GM12873 (cell line): ENCODE results near the gene PACC1.

Experiments
- TF ChIP-seq, protein P1 (sequence below): IDR thresholded peaks from 2 replicates; pipeline ENCODE4 v1.5.1; 2012; ENCODE audit warnings: low read depth, mild to moderate bottlenecking, moderate library complexity, low read length, control low read depth; ENCODE audit not compliant: insufficient read depth; ENCODE audit errors: missing control alignments

PACC1 gene

GRCh38 chr1:212451416-212452322 is 37.0 kb upstream of the PACC1 start:
- TF ChIP-seq, protein P1, sequence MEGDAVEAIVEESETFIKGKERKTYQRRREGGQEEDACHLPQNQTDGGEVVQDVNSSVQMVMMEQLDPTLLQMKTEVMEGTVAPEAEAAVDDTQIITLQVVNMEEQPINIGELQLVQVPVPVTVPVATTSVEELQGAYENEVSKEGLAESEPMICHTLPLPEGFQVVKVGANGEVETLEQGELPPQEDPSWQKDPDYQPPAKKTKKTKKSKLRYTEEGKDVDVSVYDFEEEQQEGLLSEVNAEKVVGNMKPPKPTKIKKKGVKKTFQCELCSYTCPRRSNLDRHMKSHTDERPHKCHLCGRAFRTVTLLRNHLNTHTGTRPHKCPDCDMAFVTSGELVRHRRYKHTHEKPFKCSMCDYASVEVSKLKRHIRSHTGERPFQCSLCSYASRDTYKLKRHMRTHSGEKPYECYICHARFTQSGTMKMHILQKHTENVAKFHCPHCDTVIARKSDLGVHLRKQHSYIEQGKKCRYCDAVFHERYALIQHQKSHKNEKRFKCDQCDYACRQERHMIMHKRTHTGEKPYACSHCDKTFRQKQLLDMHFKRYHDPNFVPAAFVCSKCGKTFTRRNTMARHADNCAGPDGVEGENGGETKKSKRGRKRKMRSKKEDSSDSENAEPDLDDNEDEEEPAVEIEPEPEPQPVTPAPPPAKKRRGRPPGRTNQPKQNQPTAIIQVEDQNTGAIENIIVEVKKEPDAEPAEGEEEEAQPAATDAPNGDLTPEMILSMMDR, result no peak

DNA sequence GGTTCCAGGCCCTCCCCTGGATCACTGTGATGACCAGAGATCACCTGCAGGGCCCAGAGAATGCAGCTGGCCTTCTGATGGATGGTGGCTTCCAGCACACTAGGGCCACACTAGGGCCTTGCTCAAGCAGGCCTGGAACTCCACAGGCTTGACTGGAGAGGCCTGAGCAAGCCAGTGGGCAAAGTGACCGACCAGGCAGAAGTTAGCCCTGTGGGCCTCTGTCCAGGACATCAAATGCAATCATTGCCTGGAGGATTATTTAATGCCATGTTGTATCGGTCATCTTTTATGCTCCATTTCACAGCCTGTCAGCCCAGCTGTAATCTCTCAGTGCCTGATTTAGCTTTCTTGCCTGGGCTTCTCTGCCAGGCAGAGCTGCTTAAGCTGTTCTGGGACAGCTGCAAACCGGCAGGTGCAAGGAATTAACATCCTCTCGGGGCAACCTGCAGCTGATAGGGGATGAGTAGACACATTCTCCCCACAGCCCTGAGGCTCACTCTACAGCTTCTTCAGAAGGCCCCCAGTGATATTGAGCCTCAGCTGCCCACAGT is 35.7 kb upstream of the PACC1 start:
- TF ChIP-seq, protein P1, result no peak

GRCh38 chr1:212447478-212447877 is 32.8 kb upstream of the PACC1 start:
- TF ChIP-seq, protein P1, result no peak

GRCh38 chr1:212446333-212446732 is 31.6 kb upstream of the PACC1 start:
- TF ChIP-seq, protein P1, result no peak

DNA sequence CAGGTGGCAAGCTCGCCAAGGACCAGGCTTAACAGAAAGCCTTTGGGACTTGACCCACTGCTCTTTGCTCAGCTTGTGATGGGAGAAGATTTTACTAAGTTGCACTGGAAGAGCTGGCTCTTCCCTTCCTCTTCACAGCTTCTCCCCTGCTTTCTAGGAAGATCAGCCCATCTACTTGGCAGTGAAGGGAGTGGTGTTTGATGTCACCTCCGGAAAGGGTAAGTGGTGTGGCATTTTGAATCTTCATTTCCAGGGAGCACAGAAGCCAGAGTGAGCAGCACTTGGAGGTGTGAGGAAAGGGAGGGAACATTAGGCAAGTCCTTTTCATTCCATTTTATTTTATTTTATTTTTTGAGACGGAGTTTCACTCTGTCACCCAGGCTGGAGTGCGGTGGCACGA is 27.7 kb upstream of the PACC1 start:
- TF ChIP-seq, protein P1, result no peak

DNA sequence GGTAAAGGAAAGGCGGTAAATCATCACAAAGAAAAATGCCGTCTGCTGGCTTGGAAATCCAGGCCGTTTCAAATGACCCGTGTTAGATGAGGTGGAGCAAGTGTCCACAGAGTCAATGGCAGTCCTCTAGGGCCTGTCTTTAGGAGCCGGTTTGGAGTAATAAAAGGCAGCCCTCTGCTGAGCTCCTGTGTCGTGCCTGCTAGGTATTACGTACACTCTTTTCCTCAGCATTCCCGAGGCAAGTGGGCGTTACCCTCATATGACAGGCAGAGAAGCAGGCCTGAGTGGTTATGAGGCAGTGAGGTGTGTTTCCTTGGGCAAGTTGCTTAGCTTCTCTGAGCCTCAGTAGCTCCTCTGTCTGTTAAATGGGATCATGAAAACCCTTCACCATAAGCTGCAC is 25.7 kb upstream of the PACC1 start:
- TF ChIP-seq, protein P1, result no peak

- TF ChIP-seq, protein P1, result no peak
These were observed 24.1 kb upstream of the PACC1 start for GRCh38 chr1:212438831-212439237.
